GM23338 (cell line): ENCODE results near the gene GC. TPM values are rescaled to one million over a fixed set of nuclear protein-coding genes. Genes with fewer than 3 reads are reported as not detected.
A peak's percentile ranks its signal among the peaks of the same experiment; 100 is the strongest.

Source experiments
- ATAC-seq: fragments of 200-7000 bp; cut with Tn5 transposase; 3 replicates; pipeline ENCODE4 v1.9.1; 2020
- DNase-seq: peaks from one replicate; pipeline ENCODE4 v3.0.0-alpha.2; 2015; ENCODE audit warnings: low spot score
- H2AFZ ChIP-seq: fragments of 200-600 bp; sonication (generic); 2 replicates; pipeline ENCODE4 v1.8.0; 2016; ENCODE audit warnings: antibody characterized with exemption, mild to moderate bottlenecking, moderate library complexity
- H3F3A ChIP-seq: fragments of 200-600 bp; sonication (generic); replicated peaks from 2 replicates; pipeline ENCODE4 v1.8.0; 2017; ENCODE audit warnings: antibody characterized with exemption, mixed run types, low read depth
- H3K27ac ChIP-seq: fragments of 200-600 bp; sonication (generic); 2 replicates; pipeline ENCODE4 v1.6.1; 2016; ENCODE audit warnings: low read depth
- H3K27me3 ChIP-seq: fragments of 200-600 bp; sonication (generic); 2 replicates; pipeline ENCODE4 v1.8.0; 2016; ENCODE audit warnings: mild to moderate bottlenecking, mixed run types, moderate library complexity; ENCODE audit not compliant: insufficient read depth
- H3K36me3 ChIP-seq: fragments of 200-600 bp; sonication (generic); 2 replicates; pipeline ENCODE4 v1.8.0; 2016; ENCODE audit warnings: mild to moderate bottlenecking; ENCODE audit not compliant: insufficient read depth
- H3K4me1 ChIP-seq: fragments of 200-600 bp; sonication (generic); 2 replicates; pipeline ENCODE4 v1.8.0; 2016; ENCODE audit warnings: mild to moderate bottlenecking, moderate library complexity; ENCODE audit not compliant: insufficient read depth
- H3K4me2 ChIP-seq: fragments of 200-600 bp; sonication (generic); 2 replicates; pipeline ENCODE4 v1.7.1; 2017; ENCODE audit warnings: mixed run types
- H3K4me3 ChIP-seq: fragments of 200-600 bp; sonication (generic); 2 replicates; pipeline ENCODE4 v1.6.1; 2016; ENCODE audit warnings: mixed run types
- H3K79me2 ChIP-seq: fragments of 200-600 bp; sonication (generic); replicated peaks from 2 replicates; pipeline ENCODE4 v1.8.0; 2017; ENCODE audit warnings: mild to moderate bottlenecking; ENCODE audit not compliant: insufficient read depth
- H3K9me2 ChIP-seq: fragments of 200-600 bp; sonication (generic); 2 replicates; pipeline ENCODE4 v1.8.0; 2017; ENCODE audit not compliant: insufficient read depth
- H4K20me1 ChIP-seq: fragments of 200-600 bp; sonication (generic); replicated peaks from 2 replicates; pipeline ENCODE4 v1.8.0; 2017; ENCODE audit warnings: mild to moderate bottlenecking; ENCODE audit not compliant: insufficient read depth
- H3K27ac Mint-ChIP-seq: 2 replicates; pipeline ENCODE4 v1.8.0; 2020; ENCODE audit warnings: inconsistent platforms, mild to moderate bottlenecking, moderate library complexity, mixed read lengths
- H3K27me3 Mint-ChIP-seq: 3 replicates; pipeline ENCODE4 v1.8.0; 2022; ENCODE audit warnings: low read depth, mild to moderate bottlenecking, moderate library complexity, mixed read lengths, inconsistent platforms; ENCODE audit not compliant: insufficient read depth, poor library complexity
- H3K36me3 Mint-ChIP-seq: 3 replicates; pipeline ENCODE4 v1.8.0; 2021; ENCODE audit warnings: low read depth, mild to moderate bottlenecking, inconsistent platforms, moderate library complexity, mixed read lengths
- H3K4me1 Mint-ChIP-seq: 3 replicates; pipeline ENCODE4 v1.8.0; 2020; ENCODE audit warnings: mild to moderate bottlenecking, inconsistent platforms, mixed read lengths
- H3K4me3 Mint-ChIP-seq: 3 replicates; pipeline ENCODE4 v1.8.0; 2021; ENCODE audit warnings: moderate library complexity, mild to moderate bottlenecking, inconsistent platforms, mixed read lengths
- H3K9me3 Mint-ChIP-seq: 3 replicates; pipeline ENCODE4 v1.8.0; 2020; ENCODE audit warnings: moderate library complexity, mild to moderate bottlenecking, inconsistent platforms, mixed read lengths
- CTCF ChIP-seq, 2 experiments: fragments of 200-600 bp in 1 of 2; sonication (generic) in 1 of 2; conservative IDR thresholded peaks; 2 replicates each; pipeline versions ENCODE4 v1.5.1 to v1.6.1; 2016 to 2017; ENCODE audit warnings: antibody characterized with exemption in 2 of 2, low read depth in 2 of 2, mild to moderate bottlenecking in 2 of 2, moderate library complexity in 1 of 2
- EZH2 ChIP-seq: fragments of 200-600 bp; sonication (generic); IDR thresholded peaks from one replicate; pipeline ENCODE4 v1.8.0; 2017; ENCODE audit warnings: antibody characterized with exemption, mild to moderate bottlenecking, low read depth; ENCODE audit not compliant: unreplicated experiment
- EZH2phosphoT487 ChIP-seq: fragments of 200-600 bp; sonication (generic); IDR thresholded peaks from one replicate; pipeline ENCODE4 v1.8.1; 2018; ENCODE audit warnings: antibody characterized with exemption; ENCODE audit not compliant: unreplicated experiment
- JUNB ChIP-seq: IDR thresholded peaks from one replicate; pipeline ENCODE4 v1.6.1; 2016; ENCODE audit warnings: antibody characterized with exemption; ENCODE audit not compliant: unreplicated experiment
- NANOG ChIP-seq: IDR thresholded peaks from 2 replicates; pipeline ENCODE4 v1.6.1; 2016; ENCODE audit warnings: antibody characterized with exemption, borderline replicate concordance
- STAT1 ChIP-seq: IDR thresholded peaks from one replicate; pipeline ENCODE4 v1.6.1; 2016; ENCODE audit warnings: antibody characterized with exemption; ENCODE audit not compliant: unreplicated experiment
- polyA plus RNA-seq: library from polyadenylated mRNA; unstranded; fragments of >200 nt; fragmentation: Nextera tagmentation; extraction: Ambion mirVana; gene quantifications from 2 replicates; pipeline ENCODE4 v1.2.1, GENCODE V29; 2016
- total RNA-seq: library from RNA; depleted of rRNA; stranded (reverse); fragments of >200 nt; shearing (Covaris generic); gene quantifications from 2 replicates; pipeline ENCODE4 v1.2.3, GENCODE V29; 2014
- TF ChIP-seq, protein P1 (sequence below): fragments of 250-450 bp; sonication (Bioruptor Pico); IDR thresholded peaks from 2 replicates; pipeline ENCODE4 v1.5.0; 2020; ENCODE audit warnings: mild to moderate bottlenecking, moderate library complexity

Gene GC
- total and polyA plus RNA-seq, 2 experiments from 2014 or later, result 0.21 to 1.7 TPM

DNA sequence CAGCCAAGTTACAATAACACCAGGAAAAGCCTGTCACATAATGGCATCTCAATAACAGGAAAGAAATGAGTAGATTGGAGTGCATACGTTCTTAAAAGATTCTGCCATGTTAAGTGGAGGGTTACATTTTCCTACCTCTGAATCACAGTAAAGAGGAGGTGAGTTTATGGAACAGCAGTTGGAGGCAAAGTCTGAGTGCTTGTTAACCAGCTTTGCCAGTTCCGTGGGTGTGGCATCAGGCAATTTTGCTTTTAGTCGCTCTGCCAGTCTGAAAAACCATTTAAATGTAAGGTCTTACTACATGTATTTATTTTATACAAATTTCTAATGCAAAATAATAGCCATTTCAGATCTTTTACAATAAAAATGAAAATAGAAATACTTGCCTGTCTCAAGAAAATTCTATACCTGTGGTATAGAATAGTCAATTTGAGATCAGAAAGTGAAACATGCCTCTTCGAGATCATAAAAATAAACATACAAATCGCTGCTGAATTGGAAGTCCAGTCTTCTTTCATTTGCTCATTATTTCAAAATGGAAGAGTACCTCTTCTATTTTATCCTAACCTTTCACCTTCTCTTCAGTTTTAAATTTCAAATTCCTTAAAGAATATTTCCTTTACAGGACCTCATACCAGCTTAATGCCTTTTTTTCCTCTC, 31.4 kb downstream of the GC start:
- H3K4me1 ChIP-seq, result peaks cover 45% of the 10 kb centered on the region
- Mint-ChIP-seq H3K9me3 (no peaks in the 10 kb centered on the region; the same call in 2 of the 3 replicates), H3K36me3 (0 out of 3 replicates have a peak, but pooled peaks cover 4% of the 10 kb centered on the region), H3K4me1 (peaks cover 33% of the 10 kb centered on the region), H3K27ac (peak overlapping the region; percentile 66; the same call in 1 of the 2 replicates), H3K4me3 (no peak overlapping the region), H3K27me3 (no peaks in the 10 kb centered on the region)
- ATAC-seq, result no peak
- H2AFZ ChIP-seq, result no peak overlapping the region
- H4K20me1 ChIP-seq, result no peaks in the 10 kb centered on the region
- peak overlapping the region; percentile 0; the same call in 1 of the 2 replicates for H3K4me3 ChIP-seq
- TF ChIP-seq JUNB (no peak), STAT1 (no peak), CTCF (conservative IDR thresholded peaks at IDR 0.05; ENCODE audit: low read depth in 2 of 2) (no peak), EZH2 (no peak), NANOG (no peak), EZH2phosphoT487 (no peak)
- TF ChIP-seq, protein P1, sequence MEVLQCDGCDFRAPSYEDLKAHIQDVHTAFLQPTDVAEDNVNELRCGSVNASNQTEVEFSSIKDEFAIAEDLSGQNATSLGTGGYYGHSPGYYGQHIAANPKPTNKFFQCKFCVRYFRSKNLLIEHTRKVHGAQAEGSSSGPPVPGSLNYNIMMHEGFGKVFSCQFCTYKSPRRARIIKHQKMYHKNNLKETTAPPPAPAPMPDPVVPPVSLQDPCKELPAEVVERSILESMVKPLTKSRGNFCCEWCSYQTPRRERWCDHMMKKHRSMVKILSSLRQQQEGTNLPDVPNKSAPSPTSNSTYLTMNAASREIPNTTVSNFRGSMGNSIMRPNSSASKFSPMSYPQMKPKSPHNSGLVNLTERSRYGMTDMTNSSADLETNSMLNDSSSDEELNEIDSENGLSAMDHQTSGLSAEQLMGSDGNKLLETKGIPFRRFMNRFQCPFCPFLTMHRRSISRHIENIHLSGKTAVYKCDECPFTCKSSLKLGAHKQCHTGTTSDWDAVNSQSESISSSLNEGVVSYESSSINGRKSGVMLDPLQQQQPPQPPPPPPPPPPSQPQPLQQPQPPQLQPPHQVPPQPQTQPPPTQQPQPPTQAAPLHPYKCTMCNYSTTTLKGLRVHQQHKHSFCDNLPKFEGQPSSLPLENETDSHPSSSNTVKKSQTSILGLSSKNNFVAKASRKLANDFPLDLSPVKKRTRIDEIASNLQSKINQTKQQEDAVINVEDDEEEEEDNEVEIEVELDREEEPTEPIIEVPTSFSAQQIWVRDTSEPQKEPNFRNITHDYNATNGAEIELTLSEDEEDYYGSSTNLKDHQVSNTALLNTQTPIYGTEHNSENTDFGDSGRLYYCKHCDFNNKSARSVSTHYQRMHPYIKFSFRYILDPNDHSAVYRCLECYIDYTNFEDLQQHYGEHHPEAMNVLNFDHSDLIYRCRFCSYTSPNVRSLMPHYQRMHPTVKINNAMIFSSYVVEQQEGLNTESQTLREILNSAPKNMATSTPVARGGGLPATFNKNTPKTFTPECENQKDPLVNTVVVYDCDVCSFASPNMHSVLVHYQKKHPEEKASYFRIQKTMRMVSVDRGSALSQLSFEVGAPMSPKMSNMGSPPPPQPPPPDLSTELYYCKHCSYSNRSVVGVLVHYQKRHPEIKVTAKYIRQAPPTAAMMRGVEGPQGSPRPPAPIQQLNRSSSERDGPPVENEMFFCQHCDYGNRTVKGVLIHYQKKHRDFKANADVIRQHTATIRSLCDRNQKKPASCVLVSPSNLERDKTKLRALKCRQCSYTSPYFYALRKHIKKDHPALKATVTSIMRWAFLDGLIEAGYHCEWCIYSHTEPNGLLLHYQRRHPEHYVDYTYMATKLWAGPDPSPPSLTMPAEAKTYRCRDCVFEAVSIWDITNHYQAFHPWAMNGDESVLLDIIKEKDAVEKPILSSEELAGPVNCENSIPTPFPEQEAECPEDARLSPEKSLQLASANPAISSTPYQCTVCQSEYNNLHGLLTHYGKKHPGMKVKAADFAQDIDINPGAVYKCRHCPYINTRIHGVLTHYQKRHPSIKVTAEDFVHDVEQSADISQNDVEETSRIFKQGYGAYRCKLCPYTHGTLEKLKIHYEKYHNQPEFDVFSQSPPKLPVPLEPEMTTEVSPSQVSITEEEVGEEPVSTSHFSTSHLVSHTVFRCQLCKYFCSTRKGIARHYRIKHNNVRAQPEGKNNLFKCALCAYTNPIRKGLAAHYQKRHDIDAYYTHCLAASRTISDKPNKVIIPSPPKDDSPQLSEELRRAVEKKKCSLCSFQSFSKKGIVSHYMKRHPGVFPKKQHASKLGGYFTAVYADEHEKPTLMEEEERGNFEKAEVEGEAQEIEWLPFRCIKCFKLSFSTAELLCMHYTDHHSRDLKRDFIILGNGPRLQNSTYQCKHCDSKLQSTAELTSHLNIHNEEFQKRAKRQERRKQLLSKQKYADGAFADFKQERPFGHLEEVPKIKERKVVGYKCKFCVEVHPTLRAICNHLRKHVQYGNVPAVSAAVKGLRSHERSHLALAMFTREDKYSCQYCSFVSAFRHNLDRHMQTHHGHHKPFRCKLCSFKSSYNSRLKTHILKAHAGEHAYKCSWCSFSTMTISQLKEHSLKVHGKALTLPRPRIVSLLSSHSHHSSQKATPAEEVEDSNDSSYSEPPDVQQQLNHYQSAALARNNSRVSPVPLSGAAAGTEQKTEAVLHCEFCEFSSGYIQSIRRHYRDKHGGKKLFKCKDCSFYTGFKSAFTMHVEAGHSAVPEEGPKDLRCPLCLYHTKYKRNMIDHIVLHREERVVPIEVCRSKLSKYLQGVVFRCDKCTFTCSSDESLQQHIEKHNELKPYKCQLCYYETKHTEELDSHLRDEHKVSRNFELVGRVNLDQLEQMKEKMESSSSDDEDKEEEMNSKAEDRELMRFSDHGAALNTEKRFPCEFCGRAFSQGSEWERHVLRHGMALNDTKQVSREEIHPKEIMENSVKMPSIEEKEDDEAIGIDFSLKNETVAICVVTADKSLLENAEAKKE (CRISPR knock-in tag), result no peak
- H3K36me3 ChIP-seq, result no peaks in the 10 kb centered on the region
- H3F3A ChIP-seq, result no peaks in the 10 kb centered on the region; the same call in 1 of the 2 replicates
- peak overlapping the region; percentile 91 for H3K27ac ChIP-seq
- peak; percentile 47 for DNase-seq
- H3K9me2 ChIP-seq, result peaks cover 8% of the 10 kb centered on the region; the same call in 1 of the 2 replicates
- peak overlapping the region; percentile 17 for H3K4me2 ChIP-seq
- no peaks in the 10 kb centered on the region for H3K27me3 ChIP-seq
- H3K79me2 ChIP-seq, result no peaks in the 10 kb centered on the region
